IPS-18c (cell line): ENCODE results near the gene PMS2.
"Not testable (repeated sequence)": the region's sequence is repeated elsewhere in the genome, so short reads cannot be mapped to it uniquely, and the experiment has no call there.

Experiments used
- H3K4me3 ChIP-seq: 2 replicates; pipeline ENCODE4 v1.7.0; 2013; ENCODE audit warnings: low read depth, mild to moderate bottlenecking, low read length, moderate library complexity; ENCODE audit not compliant: insufficient read depth
- H3K9me3 ChIP-seq: one replicate; pipeline ENCODE4 v1.6.1; 2013; ENCODE audit warnings: mild to moderate bottlenecking, low read length, moderate library complexity; ENCODE audit not compliant: control insufficient read depth, insufficient read depth

Gene PMS2

DNA sequence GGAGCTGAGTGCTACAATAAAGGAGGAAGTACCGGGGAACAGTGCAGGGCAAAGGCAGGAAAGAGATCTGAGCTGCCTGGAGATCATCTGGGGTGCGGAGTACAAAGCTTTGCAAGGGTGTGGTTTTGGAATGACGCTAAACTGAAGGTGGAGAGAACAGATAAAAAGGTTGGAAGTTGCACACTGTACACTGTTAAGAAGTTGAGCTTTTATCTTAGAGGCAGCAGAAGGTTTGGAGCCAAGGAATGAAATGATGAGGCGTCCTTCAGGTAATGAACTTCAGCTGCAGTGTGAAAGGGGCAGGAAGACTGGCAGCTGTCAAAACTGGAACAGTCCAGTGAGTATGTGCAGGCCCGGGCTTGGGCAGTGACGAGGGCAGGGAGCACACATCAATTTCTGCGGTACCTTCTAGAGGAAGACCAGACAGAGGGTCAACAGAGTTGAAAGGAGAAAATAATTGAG is 15.2 kb upstream of the PMS2 start:
- no peak overlapping the region for H3K4me3 ChIP-seq
- no peaks in the 10 kb centered on the region for H3K9me3 ChIP-seq

DNA sequence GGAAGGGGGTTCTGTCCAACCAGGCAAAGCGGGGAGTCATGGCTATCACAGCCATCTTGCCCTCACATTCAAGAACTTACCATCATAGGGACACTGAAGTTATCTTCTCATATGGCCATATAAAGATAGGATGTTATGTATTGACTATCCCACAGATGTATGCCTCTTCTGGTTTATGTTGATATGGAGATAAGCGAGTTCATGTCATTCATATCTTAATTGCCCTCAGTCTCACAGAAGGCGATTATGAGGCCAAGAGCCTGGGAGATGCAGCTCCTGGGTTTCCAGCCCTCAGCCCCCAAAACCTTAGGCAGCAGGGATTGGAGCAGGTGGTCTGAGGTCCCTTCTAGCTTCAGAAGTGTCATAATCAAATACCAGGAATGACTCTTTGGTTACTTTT is 13.9 kb upstream of the PMS2 start:
- H3K9me3 ChIP-seq: no peaks in the 10 kb centered on the region
- H3K4me3 ChIP-seq: no peak overlapping the region

DNA sequence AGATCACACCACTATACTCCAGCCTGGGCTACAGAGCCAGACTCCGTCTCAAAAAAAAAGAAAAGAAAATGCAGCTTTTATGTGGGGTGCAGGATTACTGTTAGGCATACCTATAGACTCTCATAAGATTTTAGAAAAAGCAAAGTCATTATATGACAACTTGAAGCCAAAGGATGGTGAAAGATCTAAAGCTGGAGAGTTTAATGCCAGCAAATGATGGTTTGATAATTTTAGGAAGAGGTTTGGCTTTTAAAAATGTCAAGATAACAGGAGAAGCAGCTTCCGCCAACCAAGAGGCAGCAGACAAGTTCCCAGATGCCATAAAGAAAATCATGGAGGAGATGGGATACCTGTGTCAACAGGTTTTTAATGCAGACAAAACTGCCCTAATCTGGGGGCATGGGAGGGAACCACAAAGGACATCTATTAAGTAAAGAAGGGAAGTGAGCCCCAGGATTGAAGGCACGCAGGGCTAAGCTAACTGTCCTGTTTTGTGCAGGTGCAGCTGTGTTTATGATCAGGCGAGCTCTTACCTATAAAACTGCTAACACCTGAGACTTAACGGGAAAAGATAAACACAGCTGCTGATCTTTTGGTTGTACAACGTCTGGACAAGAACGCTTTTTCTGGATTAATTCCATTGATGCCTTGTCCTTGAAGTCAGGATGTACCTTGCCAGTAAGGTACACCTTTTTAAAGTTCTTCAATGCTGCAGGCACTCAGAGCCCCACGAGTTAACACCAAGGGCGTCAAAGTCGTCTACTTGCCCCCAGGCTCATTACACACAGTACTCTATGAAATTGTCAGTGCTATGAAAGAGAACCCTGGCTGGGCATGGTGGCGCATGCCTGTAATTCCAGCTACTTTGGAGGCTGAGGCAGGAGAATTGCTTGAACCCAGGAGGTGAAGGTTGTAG is 11.8 kb upstream of the PMS2 start:
- no peak overlapping the region for H3K4me3 ChIP-seq
- H3K9me3 ChIP-seq: no peaks in the 10 kb centered on the region

DNA sequence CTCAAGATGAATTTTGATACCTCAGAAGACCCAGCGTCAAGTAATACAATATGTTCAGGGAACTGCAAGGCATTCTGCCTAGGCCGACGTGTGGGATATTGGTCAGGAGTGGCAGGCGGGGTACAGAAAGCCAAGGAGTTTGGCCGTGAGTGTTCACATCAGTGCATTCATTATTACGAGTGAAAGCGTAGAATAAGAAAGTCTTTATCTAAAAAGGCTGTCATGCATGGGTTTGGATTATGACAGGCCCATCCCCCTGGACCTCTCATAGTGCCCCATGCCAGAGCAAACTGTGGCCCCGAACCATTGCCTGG is 7.8 kb upstream of the PMS2 start:
- H3K9me3 ChIP-seq: peaks cover 2% of the 10 kb centered on the region
- no peak overlapping the region for H3K4me3 ChIP-seq

DNA sequence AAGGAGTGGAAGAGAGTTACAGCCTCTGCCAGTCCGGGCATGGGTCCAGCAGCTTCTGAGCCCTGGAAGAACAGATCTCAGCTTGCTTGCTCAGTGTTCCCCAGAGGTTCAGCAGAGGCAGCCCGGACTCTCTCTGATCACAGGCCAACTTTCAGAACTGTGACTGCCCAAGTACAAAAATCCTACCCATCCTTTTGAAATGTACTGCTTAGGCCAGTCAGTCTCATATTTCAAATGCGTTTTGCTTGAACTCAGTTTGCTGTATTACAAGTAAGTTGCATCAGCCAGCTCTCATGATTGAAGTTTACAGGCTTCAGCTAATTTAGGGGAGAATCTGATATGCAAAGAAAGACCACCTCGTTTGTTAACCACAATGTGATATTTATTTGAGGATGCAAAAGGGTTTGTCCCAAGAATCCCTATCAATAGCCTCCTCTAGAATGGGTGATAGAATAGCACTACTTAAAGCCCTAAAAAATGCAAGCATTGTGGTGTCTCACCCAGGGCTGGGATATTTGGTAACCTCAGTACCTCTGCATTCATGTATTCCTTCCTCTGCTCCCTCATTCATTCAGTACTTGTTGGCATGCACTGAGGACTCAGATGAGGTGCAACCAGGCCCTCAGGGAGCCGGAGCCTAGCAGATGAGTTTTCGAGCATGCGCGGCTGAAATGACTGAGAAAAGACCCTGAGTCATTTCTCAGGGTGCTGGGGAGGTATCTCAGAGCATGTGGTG is 7.2 kb upstream of the PMS2 start:
- Histone ChIP-seq H3K4me3 (no peak overlapping the region), H3K9me3 (peaks cover 2% of the 10 kb centered on the region)

DNA sequence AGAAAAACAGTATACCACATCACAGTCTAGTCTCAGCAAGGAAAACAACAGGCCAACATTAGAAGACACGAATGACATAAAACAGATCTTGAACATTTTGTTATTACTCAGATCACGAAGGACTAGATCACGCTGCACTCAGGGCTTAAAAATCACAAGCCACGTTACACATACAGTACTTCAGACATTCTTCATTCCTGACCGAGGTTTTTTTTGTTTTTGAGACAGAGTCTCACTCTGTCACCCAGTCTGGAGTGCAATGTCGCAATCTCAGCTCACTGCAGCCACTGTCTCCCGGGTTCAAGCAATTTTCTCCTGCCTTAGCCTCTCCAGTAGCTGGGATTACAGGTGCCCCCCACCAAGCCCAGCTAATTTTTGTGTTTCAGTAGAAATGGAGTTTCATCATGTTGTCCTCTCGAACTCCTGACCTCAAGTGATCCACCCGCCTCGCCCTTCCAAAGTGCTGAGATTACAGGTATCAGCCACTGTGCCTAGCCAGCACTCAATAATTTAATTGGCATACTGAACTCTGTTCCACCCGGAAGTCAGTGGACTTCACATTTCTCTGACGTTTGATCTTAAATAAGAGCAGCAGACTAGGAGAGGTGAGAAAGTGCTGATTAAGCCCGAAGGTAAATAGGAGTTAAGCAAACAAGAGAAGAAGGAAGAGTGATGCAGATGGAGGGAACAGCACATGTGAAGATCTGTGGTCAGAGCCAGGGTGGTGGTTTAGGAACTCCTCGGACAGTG is 3.7 kb upstream of the PMS2 start:
- Histone ChIP-seq H3K9me3 (peaks cover 2% of the 10 kb centered on the region), H3K4me3 (no peak overlapping the region)

DNA sequence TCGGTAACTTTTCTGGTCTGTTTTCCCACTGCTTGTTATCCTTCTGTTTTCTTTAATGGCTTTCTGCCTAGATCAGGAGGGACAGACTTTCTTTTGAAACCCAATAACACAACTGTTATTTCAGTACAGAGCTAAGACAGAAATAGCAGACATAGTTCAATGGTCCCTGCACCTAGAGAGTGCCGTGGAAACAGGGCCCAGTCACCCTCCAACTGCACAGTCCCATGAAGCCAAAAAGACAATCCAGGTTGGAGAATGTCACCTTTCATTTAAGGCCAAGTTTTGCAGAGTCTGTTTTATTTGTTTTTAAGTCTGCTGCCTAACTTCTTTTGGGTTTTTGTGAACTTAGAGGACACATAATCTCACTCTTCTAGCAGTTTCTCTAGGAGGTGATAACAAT is 2.7 kb upstream of the PMS2 start:
- Histone ChIP-seq H3K4me3 (no peak overlapping the region), H3K9me3 (peaks cover 2% of the 10 kb centered on the region)

DNA sequence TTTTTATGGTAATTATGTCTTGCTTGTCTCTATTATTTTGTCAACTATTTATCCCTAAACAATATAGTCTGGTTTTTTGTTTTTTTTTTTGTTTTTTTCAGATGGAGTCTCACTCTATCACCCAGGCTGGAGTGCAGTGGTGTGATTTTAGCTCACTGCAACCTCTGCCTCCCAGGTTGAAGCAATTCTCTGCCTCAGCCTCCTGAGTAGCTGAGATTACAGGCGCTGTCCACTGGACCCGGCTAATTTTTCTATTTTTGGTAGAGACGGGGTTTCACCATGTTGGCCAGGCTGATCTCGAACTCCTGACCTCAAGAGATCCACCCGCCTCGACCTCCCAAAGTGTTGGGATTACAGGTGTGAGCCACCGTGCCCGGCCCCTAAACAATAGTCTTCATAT is 1.5 kb upstream of the PMS2 start:
- H3K4me3 ChIP-seq: peak overlapping the region; percentile 90; the same call in 1 of the 2 replicates
- not testable (repeated sequence) for H3K9me3 ChIP-seq

DNA sequence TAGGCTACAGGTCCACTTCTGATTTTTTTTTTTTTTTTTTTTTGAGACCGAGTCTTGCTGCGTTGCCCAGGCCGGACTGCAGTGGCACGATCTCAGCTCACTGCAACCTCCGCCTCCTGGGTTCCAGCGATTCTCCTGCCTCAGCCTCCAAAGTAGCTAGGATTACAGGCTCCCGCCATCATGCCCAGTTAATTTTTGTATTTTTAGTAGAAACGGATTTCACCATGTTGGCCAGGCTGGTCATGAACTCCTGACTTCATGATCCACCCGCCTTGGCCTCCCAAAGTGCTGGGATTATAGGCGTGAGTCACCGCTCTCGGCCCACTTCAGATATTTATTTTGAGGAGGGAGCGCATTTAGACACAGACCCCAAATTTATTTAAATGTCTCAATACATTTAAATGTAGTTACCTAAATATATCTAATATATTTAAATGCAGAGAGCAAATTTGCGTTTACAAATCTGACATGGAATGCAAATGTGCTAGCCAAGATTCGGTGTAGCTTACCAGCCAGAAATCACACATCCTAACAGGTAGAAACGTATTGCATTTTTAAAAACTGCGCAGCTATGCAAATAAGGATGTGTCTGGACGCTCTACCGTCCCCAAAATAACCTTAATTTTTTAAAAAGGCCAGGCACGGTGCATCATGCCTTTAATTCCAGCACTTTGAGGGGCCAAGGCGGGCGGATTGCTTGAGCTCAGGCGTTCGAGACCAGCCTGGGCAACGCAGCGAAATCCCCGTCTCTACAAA is 836 bp downstream of the PMS2 start:
- peak overlapping the region; percentile 91 for H3K4me3 ChIP-seq
- H3K9me3 ChIP-seq: not testable (repeated sequence)

DNA sequence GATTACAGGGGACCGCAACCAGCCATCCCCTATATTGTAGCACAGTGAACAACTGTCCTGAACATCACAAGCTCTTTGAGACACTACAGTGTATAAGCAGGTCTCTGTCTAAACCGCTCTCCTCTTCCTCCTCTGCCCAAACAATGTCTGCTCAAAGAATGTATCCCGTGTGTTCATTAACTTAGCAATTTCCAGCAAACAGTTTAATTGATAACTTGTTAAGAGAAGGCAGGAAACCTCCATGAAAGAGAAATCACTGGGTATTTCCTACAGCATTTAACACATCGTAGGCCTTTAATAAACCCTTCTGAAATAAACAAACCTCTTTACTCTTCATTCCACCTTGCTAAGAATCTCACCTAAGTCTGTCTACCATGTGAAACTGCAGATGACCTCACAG is 1.5 kb downstream of the PMS2 start:
- no peak overlapping the region for H3K4me3 ChIP-seq
- no peaks in the 10 kb centered on the region for H3K9me3 ChIP-seq

DNA sequence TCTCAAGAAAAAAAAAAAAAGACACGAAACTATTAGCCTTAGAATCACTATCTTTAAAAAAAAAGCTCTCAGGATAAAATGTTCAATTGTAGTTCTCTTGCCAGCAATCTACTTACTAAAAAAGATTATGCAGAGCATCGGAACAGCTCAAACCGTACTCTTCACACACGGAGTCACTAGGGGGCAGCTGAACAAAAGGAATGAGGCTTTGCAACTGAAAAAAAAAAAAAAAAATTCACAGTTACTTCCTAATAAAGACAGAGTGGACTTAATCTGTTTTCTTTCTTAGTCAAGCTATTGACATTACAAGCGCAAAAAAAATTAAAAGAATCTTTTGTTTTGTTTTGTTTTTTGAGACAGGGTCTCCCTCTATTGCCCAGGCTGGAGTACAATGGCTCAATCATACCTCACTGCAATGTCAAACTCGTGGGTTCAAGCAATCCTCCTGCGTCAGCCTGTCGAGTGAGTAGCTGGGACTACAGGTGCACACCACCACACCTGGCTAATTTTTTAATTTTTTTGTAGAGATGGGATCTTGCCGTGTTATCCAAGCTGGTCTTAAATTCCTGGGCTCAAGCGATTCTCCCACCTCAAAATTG is 11.5 kb downstream of the PMS2 start:
- Histone ChIP-seq H3K4me3 (no peak overlapping the region), H3K9me3 (no peaks in the 10 kb centered on the region)

DNA sequence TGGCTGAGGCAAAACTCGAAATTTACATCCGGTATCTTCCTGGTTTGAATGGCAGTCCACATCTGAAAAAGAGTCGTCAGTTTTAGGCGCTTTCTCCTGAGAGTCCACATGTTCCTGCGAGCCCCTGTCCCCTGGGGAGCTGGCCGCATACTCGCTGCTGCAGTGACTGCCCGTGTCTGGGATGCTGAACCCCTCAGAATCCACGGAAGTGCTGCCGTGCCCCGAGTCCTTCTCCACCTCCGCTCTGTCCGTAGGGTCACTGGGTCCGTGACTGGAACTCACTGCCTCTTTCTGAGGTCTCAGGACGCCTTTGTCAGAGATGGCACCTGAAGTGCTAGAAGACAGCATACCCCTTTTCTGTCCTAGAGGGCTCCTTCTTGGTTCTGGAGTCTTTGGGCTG is 21.8 kb downstream of the PMS2 start:
- not testable (repeated sequence) for H3K4me3 ChIP-seq, H3K9me3 ChIP-seq

DNA sequence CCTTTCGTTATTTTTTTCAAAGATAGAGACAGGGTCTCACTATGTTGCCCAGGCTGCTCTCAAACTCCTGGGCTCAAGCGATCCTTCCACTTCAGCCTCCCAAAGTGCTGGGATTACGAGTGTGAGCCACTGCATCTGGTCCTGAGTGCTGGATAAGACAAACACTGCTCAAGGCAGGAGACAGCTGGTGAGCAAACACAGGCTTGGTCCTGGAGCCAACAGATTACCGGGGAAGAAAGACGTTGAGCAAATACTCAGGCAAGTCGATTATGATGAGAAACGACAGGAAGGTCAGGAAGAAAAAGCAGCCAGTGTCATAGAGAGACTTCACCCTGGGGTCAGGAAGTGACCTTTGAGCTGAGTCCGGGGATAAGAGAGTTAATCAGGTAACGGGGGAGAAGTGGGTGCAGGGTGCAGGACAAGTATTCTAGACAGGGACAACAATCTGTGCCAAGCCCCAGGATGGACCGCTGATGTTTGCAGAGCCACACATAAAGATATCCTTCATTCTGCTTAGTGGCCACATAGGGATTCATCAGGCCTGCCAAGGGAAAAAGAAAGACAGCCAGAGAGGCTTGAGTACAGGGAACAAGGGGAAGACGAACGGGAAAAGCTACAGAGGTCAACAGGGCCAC is 29.1 kb downstream of the PMS2 start:
- not testable (repeated sequence) for H3K4me3 ChIP-seq, H3K9me3 ChIP-seq

DNA sequence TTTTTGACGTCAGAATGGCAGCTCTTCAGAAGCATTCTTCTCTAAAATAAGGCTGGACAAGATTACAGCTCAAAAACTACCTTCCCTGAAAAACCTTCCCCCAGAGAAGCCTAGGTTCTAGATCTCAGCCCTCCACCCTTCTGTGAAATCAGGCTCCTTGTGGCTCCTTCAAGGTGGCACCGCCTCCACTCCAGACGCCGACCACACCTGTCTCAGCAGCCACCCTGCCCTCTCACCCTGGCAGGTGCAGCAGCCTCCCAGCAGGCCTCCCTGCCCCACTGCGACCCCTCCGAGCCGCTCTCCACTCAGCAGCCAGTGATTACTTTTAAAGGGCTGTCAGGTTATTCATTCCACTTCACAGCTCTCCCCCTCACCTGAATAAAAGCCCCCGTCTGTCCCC is 35.3 kb downstream of the PMS2 start:
- H3K9me3 ChIP-seq, H3K4me3 ChIP-seq: not testable (repeated sequence)

DNA sequence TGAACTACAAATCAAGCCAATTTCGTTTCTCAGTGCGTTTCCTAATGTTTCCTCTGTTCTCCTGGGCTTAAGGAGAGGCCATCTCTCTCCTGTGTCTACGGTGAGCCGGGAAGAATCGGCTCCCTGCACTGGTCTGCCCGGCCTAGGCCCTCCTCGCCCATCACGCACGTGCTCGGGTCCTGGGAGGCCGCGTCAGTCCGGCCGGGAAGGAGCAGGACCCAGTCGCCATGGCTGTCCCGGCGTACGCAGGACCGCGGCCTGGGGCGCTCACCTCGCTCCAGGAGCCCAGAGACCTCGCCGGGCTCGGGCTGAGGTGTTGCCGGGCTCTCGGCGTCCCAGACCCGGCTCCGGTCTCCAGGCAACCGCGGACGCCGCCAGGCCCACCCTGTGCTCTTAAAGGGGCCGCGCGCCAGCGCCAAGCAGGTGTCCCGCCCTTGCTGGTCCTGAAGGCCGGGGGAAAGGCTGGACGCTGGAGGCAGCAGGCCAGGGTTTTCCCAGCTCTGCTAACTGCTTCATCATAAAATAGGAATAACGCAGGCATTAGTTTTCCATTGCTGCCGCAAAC is 38.4 kb downstream of the PMS2 start, which contains the start of gene RSPH10B:
TSS of gene RSPH10B (minus strand) at position 343 of the 565 bp plus-strand sequence. CDS start 3,573 bp downstream, outside the sequence.
- H3K4me3 ChIP-seq, H3K9me3 ChIP-seq: not testable (repeated sequence)

DNA sequence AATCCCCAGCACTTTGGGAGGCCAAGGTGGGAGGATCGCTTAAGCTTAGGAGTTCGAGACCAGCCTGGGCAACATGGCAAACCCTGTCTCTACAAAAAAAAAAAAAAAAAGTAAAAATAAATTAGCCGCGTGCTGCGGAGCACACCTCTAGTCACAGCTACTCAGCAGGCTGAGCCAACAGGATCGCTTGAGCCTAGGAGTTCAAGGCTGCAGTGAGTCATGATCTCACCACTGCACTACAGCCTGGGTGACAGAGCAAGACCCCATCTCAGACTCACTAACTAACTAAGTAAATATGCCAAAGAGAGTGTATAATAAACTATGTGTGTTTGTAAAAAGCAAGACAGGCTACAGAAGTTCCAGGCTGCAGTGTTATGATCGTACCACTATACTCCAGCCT is 45.0 kb downstream of the PMS2 start:
- not testable (repeated sequence) for H3K9me3 ChIP-seq, H3K4me3 ChIP-seq
